Adrenal gland (tissue), 12 donors: ENCODE results near the gene DOK3. TPM values are rescaled to one million over a fixed set of nuclear protein-coding genes. Genes with fewer than 3 reads are reported as not detected.

ENCODE experiments used
- DNase-seq, 7 donors: peaks; one replicate each; pipeline ENCODE4 v3.0.0-alpha.2; 2019 to 2020
- H3K27ac ChIP-seq, 5 donors: fragments of 200-600 bp; sonication (generic) in 4 of 5; 1 replicate in 3 of 5; 2 replicates in 2 of 5; pipeline versions ENCODE4 v1.5.1 to v1.8.0; 2016 to 2020; ENCODE audit warnings: mild to moderate bottlenecking in 1 of 5
- H3K27me3 ChIP-seq: fragments of 200-600 bp; 2 replicates; pipeline ENCODE4 v1.8.0; 2021
- H3K36me3 ChIP-seq, 2 donors: fragments of 200-600 bp; replicated peaks in 1 of 2; 1 replicate in 1 of 2; 2 replicates in 1 of 2; pipeline versions ENCODE4 v1.5.1 to v1.8.0; 2018 to 2022
- H3K4me1 ChIP-seq, 2 donors: fragments of 200-600 bp; replicated peaks in 1 of 2; 1 replicate in 1 of 2; 2 replicates in 1 of 2; pipeline versions ENCODE4 v1.5.1 to v1.8.0; 2018 to 2021
- H3K4me3 ChIP-seq, 4 donors: fragments of 200-600 bp; sonication (generic) in 3 of 4; one replicate each; pipeline ENCODE4 v1.5.1; 2016 to 2018
- H3K9me3 ChIP-seq, 3 donors: fragments of 200-600 bp; sonication (generic) in 1 of 3; replicated peaks in 1 of 3; 1 replicate in 2 of 3; 2 replicates in 1 of 3; pipeline versions ENCODE4 v1.5.1 to v1.8.0; 2016 to 2021
- CTCF ChIP-seq, 6 experiments: fragments of 450-650 bp in 4 of 6; fragments of 200-600 bp in 2 of 6; sonication (generic) in 1 of 6; IDR thresholded peaks; 1 replicate in 5 of 6; 2 replicates in 1 of 6; pipeline versions ENCODE4 v1.5.1 to v1.8.0; 2016 to 2021; ENCODE audit warnings: antibody characterized with exemption in 6 of 6, mild to moderate bottlenecking in 2 of 6, moderate library complexity in 1 of 6
- POLR2A ChIP-seq, 2 donors: fragments of 450-650 bp; IDR thresholded peaks; one replicate each; pipeline ENCODE4 v1.6.1; 2017; ENCODE audit warnings: antibody characterized with exemption in 2 of 2, mild to moderate bottlenecking in 2 of 2, moderate library complexity in 1 of 2
- WGBS, 4 donors: extraction: QIAGEN DNeasy Blood & Tissue Kit in 2 of 4; methylation state at CpG; one replicate each; pipeline versions ENCODE4 v1.1.5 to v1.1.7; 2013 to 2017; 5-methylcytosine and 5-hydroxymethylcytosine counted together
- intact Hi-C, 2 donors: fragments of 100-400 bp; cut with DNase I; formaldehyde crosslinking; loops; one replicate each; pipeline versions ENCODE4 v1.14.1 to v1.15.0; 2022 to 2023
- polyA plus RNA-seq, 3 donors: library from polyadenylated mRNA; stranded (reverse); fragments of 200-250 nt in 2 of 3; fragments of 350-450 nt in 1 of 3; fragmentation: Illumina TruSeq in 1 of 3; extraction: RNeasy Lipid Tissue Mini Kit (QIAGEN cat#74804) in 1 of 3; gene quantifications; one replicate each; pipeline ENCODE4 v1.2.3, GENCODE V29; 2013 to 2014
- total RNA-seq, 9 donors: library from RNA; depleted of rRNA in 4 of 9; stranded (reverse); fragments of >200 nt in 4 of 9; fragments of 120-200 nt in 1 of 9; fragmentation: NEBNext Ultra II Directional in 1 of 9; extraction: Animal tissue kit (Norgen Biotek cat#: 25700) in 1 of 9; gene quantifications; one replicate each; pipeline versions ENCODE4 v1.1.0 to v1.2.4, GENCODE V29; 2013 to 2023
- donor health status: healthy with polysubstance abuse.
- donor health status: Bipolar disorder and iron deficiency.
- donor health status: DM: yes; HTN: yes; CAD: no.
- donor health status: DM: no; HTN: no; CAD: no.
- donor health status: DM: no; HTN: no; CAD: no.
- donor health status: DM: yes; HTN: yes; CAD: no.

Gene DOK3
- total and polyA plus RNA-seq, 12 donors, result 1.5 to 49.1 (median 11.3) TPM

- H3K9me3 ChIP-seq, result no peaks in the 10 kb centered on the region
- no peak overlapping the region for H3K27ac ChIP-seq
- TF ChIP-seq CTCF (IDR thresholded peaks at IDR 0.05) (no peak), POLR2A (IDR thresholded peaks at IDR 0.05) (no peak)
- no peaks in the 10 kb centered on the region for H3K27me3 ChIP-seq
- peaks cover 15 to 21% of the 10 kb centered on the region in 2 donors for H3K4me1 ChIP-seq
- H3K4me3 ChIP-seq, result no peak overlapping the region
- peaks cover 0 to 3% of the 10 kb centered on the region in 2 donors for H3K36me3 ChIP-seq
- intact Hi-C loops, result no loop called here
- no peak for DNase-seq
- 88 to 96% (median 91%) methylated on average over 5 of the region's 5 CpGs for WGBS, 4 donors
These were observed 46.0 kb upstream of the DOK3 start for GRCh38 chr5:177555665-177556064.

- peaks cover 0 to 3% of the 10 kb centered on the region in 2 donors for H3K36me3 ChIP-seq
- DNase-seq, result no peak
- TF ChIP-seq POLR2A (IDR thresholded peaks at IDR 0.05), result no peak
- no peak for TF ChIP-seq CTCF (IDR thresholded peaks at IDR 0.05)
- no peaks in the 10 kb centered on the region for H3K27me3 ChIP-seq
- WGBS, 4 donors, result 84 to 93% (median 86%) methylated on average over 2 of the region's 2 CpGs
- H3K4me1 ChIP-seq, result peaks cover 15 to 21% of the 10 kb centered on the region in 2 donors
- no peaks in the 10 kb centered on the region for H3K9me3 ChIP-seq
- intact Hi-C loops, result no loop called here
- no peak overlapping the region for H3K27ac ChIP-seq
- H3K4me3 ChIP-seq, result peak overlapping the region in 1 of 4 donors; percentile 91
These were observed 45.6 kb upstream of the DOK3 start for GRCh38 chr5:177555228-177555627.

DNA sequence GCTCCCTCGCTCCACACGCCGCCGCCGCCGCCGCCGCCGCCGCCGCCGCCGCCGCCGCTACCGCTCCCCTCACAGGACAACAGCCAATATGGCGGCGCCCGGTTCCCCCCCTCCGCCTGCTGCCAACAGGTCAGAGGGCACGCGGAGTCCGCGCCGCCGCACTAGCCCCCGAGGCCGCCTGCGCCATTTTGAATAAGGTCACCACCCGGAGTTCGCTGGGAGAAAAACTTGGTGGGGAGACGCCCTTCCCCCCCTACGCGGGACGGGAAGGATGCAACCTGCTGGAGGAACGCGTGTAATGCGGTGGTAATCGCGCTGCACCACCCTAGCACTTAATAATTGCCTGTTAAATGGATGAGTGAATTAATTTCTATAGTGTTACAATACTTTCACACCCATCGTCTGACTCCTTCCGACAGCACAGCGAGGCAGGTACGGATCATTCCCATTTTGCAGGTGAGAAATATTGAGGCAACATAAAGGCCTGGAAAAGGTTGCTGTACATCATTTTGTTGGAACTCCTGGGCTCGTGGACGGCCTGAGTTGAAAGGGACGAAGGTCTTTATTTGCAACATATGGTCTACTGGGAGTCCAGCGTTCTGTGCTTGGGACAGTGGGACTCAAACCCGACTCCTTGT lies 45.0 kb upstream of the DOK3 start, which contains the start of gene FAM193B:
Gene FAM193B, minus strand, starts transcription at position 90 of the 638 bp plus-strand sequence. CDS start 105 bp downstream, outside the sequence.
- TF ChIP-seq CTCF (IDR thresholded peaks at IDR 0.05), result peak in 3 of 6 experiments; percentile 29 to 43 (median 42)
- TF ChIP-seq POLR2A (IDR thresholded peaks at IDR 0.05), result peak in 1 of 2 donors; percentile 19
- Histone ChIP-seq H3K4me1 (peaks cover 15 to 21% of the 10 kb centered on the region in 2 donors), H3K9me3 (no peaks in the 10 kb centered on the region), H3K4me3 (peak within 1 kb of the TSS; percentile 50 to 98 (median 92)), H3K27me3 (no peaks in the 10 kb centered on the region), H3K36me3 (peaks cover 0 to 3% of the 10 kb centered on the region in 2 donors), H3K27ac (peak within 1 kb of the TSS in 4 of 5 donors; percentile 28 to 92 (median 75))
- intact Hi-C loops, result no loop called here
- DNase-seq, result peak; percentile 92 to 97 (median 95)
- WGBS, 4 donors, result 9 to 30% (median 16%) methylated on average over 16 to 49 of the region's 49 CpGs

GRCh38 chr5:177553671-177554429 lies 44.2 kb upstream of the DOK3 start:
- 0 to 2% (median 1%) methylated on average over 2 to 69 of the region's 72 CpGs for WGBS, 4 donors
- peak overlapping the region in 4 of 5 donors; percentile 28 to 92 (median 75) for H3K27ac ChIP-seq
- DNase-seq, result peak in 6 of 7 donors; percentile 36 to 62 (median 46)
- intact Hi-C loops, result no loop called here
- no peaks in the 10 kb centered on the region for H3K9me3 ChIP-seq
- H3K4me3 ChIP-seq, result peak overlapping the region; percentile 50 to 98 (median 92)
- peaks cover 0 to 3% of the 10 kb centered on the region in 2 donors for H3K36me3 ChIP-seq
- no peaks in the 10 kb centered on the region for H3K27me3 ChIP-seq
- peaks cover 15 to 21% of the 10 kb centered on the region in 2 donors for H3K4me1 ChIP-seq
- TF ChIP-seq POLR2A (IDR thresholded peaks at IDR 0.05), result peak in 1 of 2 donors; percentile 5
- no peak for TF ChIP-seq CTCF (IDR thresholded peaks at IDR 0.05)
